Neuronal stem cell (in vitro differentiated cells): ENCODE measurements around the gene ASB5.

Experiments
- DNase-seq: peaks from one replicate; pipeline ENCODE4 v3.0.0-alpha.2; 2013; ENCODE audit warnings: low spot score
- H2AFZ ChIP-seq: one replicate; pipeline ENCODE4 v1.6.1; 2013; ENCODE audit warnings: mild to moderate bottlenecking, low read length, inconsistent platforms
- H2AK5ac ChIP-seq: 2 replicates; pipeline ENCODE4 v1.6.1; 2013; ENCODE audit warnings: low read depth, mild to moderate bottlenecking, inconsistent platforms, low read length, moderate library complexity, mixed read lengths
- H2BK120ac ChIP-seq: 2 replicates; pipeline ENCODE4 v1.6.1; 2013; ENCODE audit warnings: low read depth, mild to moderate bottlenecking, inconsistent platforms, low read length, moderate library complexity, mixed read lengths
- H2BK12ac ChIP-seq: one replicate; pipeline ENCODE4 v1.6.1; 2013; ENCODE audit warnings: low read length, inconsistent platforms
- H2BK15ac ChIP-seq: 2 replicates; pipeline ENCODE4 v1.6.1; 2013; ENCODE audit warnings: mild to moderate bottlenecking, low read length, inconsistent platforms, mixed read lengths
- H2BK5ac ChIP-seq: one replicate; pipeline ENCODE4 v1.6.1; 2013; ENCODE audit warnings: inconsistent platforms, mild to moderate bottlenecking, low read length, moderate library complexity
- H3K14ac ChIP-seq: one replicate; pipeline ENCODE4 v1.6.1; 2013; ENCODE audit warnings: low read length, inconsistent platforms
- H3K18ac ChIP-seq: 2 replicates; pipeline ENCODE4 v1.6.1; 2013; ENCODE audit warnings: low read length, inconsistent platforms
- H3K23ac ChIP-seq: 2 replicates; pipeline ENCODE4 v1.6.1; 2013; ENCODE audit warnings: low read depth, mild to moderate bottlenecking, mixed read lengths, low read length, inconsistent platforms; ENCODE audit not compliant: poor library complexity
- H3K27ac ChIP-seq: replicated peaks from 3 replicates; pipeline ENCODE4 v1.5.1; 2013; ENCODE audit warnings: low read length, inconsistent platforms
- H3K27me3 ChIP-seq, 3 experiments: 2 replicates each; pipeline ENCODE4 v1.6.1; 2013; ENCODE audit warnings: low read length in 3 of 3, mild to moderate bottlenecking in 2 of 3, inconsistent platforms in 1 of 3, low read depth in 1 of 3, mixed read lengths in 1 of 3, moderate library complexity in 1 of 3; ENCODE audit not compliant: control insufficient read depth in 3 of 3, insufficient read depth in 3 of 3
- H3K36me3 ChIP-seq, 2 donors: replicated peaks in 1 of 2; 2 replicates each; pipeline ENCODE4 v1.6.1; 2013; ENCODE audit warnings: low read length in 2 of 2; ENCODE audit not compliant: control insufficient read depth in 2 of 2, insufficient read depth in 2 of 2
- H3K4ac ChIP-seq: 2 replicates; pipeline ENCODE4 v1.6.1; 2013; ENCODE audit warnings: inconsistent platforms, mild to moderate bottlenecking, low read length, moderate library complexity
- H3K4me1 ChIP-seq, 2 donors: 1 replicate in 1 of 2; 2 replicates in 1 of 2; pipeline ENCODE4 v1.6.1; 2013; ENCODE audit warnings: low read length in 2 of 2, low read depth in 1 of 2; ENCODE audit not compliant: control insufficient read depth in 2 of 2, insufficient read depth in 1 of 2
- H3K4me2 ChIP-seq: one replicate; pipeline ENCODE4 v1.6.1; 2013; ENCODE audit warnings: mild to moderate bottlenecking, low read length, inconsistent platforms; ENCODE audit not compliant: insufficient read depth, poor library complexity, severe bottlenecking
- H3K4me3 ChIP-seq, 2 donors: 2 replicates each; pipeline ENCODE4 v1.5.1; 2013; ENCODE audit warnings: low read length in 2 of 2, mild to moderate bottlenecking in 2 of 2, inconsistent platforms in 1 of 2, moderate library complexity in 1 of 2
- H3K79me1 ChIP-seq: one replicate; pipeline ENCODE4 v1.6.1; 2013; ENCODE audit warnings: low read depth, mild to moderate bottlenecking, inconsistent platforms, low read length, moderate library complexity
- H3K9ac ChIP-seq: one replicate; pipeline ENCODE4 v1.6.1; 2013; ENCODE audit warnings: mild to moderate bottlenecking, low read depth, low read length, inconsistent platforms; ENCODE audit not compliant: poor library complexity
- H3K9me3 ChIP-seq, 2 donors: replicated peaks in 1 of 2; 2 replicates each; pipeline versions ENCODE3 to v1.6.1; 2013; ENCODE audit warnings: low read length in 2 of 2, mild to moderate bottlenecking in 2 of 2, inconsistent platforms in 1 of 2, low read depth in 1 of 2, mixed read lengths in 1 of 2, moderate library complexity in 1 of 2; ENCODE audit not compliant: control insufficient read depth in 2 of 2, insufficient read depth in 1 of 2
- H4K8ac ChIP-seq: one replicate; pipeline ENCODE4 v1.6.1; 2013; ENCODE audit warnings: low read depth, mild to moderate bottlenecking, inconsistent platforms, low read length, moderate library complexity
- H4K91ac ChIP-seq: one replicate; pipeline ENCODE4 v1.6.1; 2013; ENCODE audit warnings: low read length, low read depth, mild to moderate bottlenecking, inconsistent platforms; ENCODE audit not compliant: poor library complexity
- WGBS, 2 donors: extraction: QIAGEN DNeasy Blood & Tissue Kit; methylation state at CpG; one replicate each; pipeline ENCODE4 v1.1.7; 2013; ENCODE audit warnings: missing lambda C conversion rate in 2 of 2, mixed read lengths in 1 of 2; ENCODE audit not compliant: insufficient read length in 2 of 2, insufficient replicate concordance in 1 of 2; ENCODE audit errors: extremely low coverage in 2 of 2; 5-methylcytosine and 5-hydroxymethylcytosine counted together

ASB5 gene

GRCh38 chr4:176302283-176303275, 33.6 kb upstream of the ASB5 start:
- Histone ChIP-seq H4K8ac (no peak overlapping the region), H3K4me2 (no peak overlapping the region), H3K4me3 (no peak overlapping the region), H2BK12ac (no peak overlapping the region), H3K27ac (no peak overlapping the region), H2BK15ac (no peak overlapping the region), H4K91ac (no peak overlapping the region), H3K14ac (no peak overlapping the region), H3K18ac (no peak overlapping the region), H3K79me1 (no peaks in the 10 kb centered on the region), H2AK5ac (no peak overlapping the region), H2BK120ac (no peak overlapping the region), H2BK5ac (no peak overlapping the region), H2AFZ (no peak overlapping the region), H3K9me3 (no peaks in the 10 kb centered on the region), H3K4me1 (no peaks in the 10 kb centered on the region), H3K9ac (no peak overlapping the region), H3K23ac (no peak overlapping the region), H3K4ac (no peak overlapping the region), H3K27me3 (no peaks in the 10 kb centered on the region), H3K36me3 (no peaks in the 10 kb centered on the region)
- no peak for DNase-seq
- no CpG with 5 or more reads among the region's 2 CpGs for WGBS, 2 donors

GRCh38 chr4:176300565-176300964, 31.5 kb upstream of the ASB5 start:
- H2BK5ac ChIP-seq, result no peak overlapping the region
- no peak overlapping the region for H3K23ac ChIP-seq
- H2AK5ac ChIP-seq, result no peak overlapping the region
- H2BK15ac ChIP-seq, result no peak overlapping the region
- H3K4me1 ChIP-seq, result peaks cover 0 to 2% of the 10 kb centered on the region in 2 donors
- no peaks in the 10 kb centered on the region for H3K79me1 ChIP-seq
- H3K9me3 ChIP-seq, result no peaks in the 10 kb centered on the region
- no peaks in the 10 kb centered on the region for H3K27me3 ChIP-seq
- H2BK12ac ChIP-seq, result no peak overlapping the region
- H3K14ac ChIP-seq, result no peak overlapping the region
- H3K4me3 ChIP-seq, result no peak overlapping the region
- no peak for DNase-seq
- no peak overlapping the region for H2BK120ac ChIP-seq
- no peak overlapping the region for H3K18ac ChIP-seq
- no peak overlapping the region for H2AFZ ChIP-seq
- H3K36me3 ChIP-seq, result no peaks in the 10 kb centered on the region
- H4K8ac ChIP-seq, result no peak overlapping the region
- H4K91ac ChIP-seq, result no peak overlapping the region
- H3K27ac ChIP-seq, result no peak overlapping the region
- H3K9ac ChIP-seq, result no peak overlapping the region
- H3K4me2 ChIP-seq, result no peak overlapping the region
- H3K4ac ChIP-seq, result no peak overlapping the region

- Histone ChIP-seq H3K36me3 (no peaks in the 10 kb centered on the region), H2BK120ac (no peak overlapping the region), H3K4me1 (peaks cover 0 to 2% of the 10 kb centered on the region in 2 donors), H3K27ac (no peak overlapping the region), H3K79me1 (no peaks in the 10 kb centered on the region), H4K91ac (no peak overlapping the region), H3K23ac (no peak overlapping the region), H3K18ac (no peak overlapping the region), H3K27me3 (no peaks in the 10 kb centered on the region), H2AK5ac (no peak overlapping the region), H2BK12ac (no peak overlapping the region), H4K8ac (no peak overlapping the region), H2BK5ac (no peak overlapping the region), H3K4me2 (no peak overlapping the region), H3K14ac (no peak overlapping the region), H3K9me3 (no peaks in the 10 kb centered on the region), H2BK15ac (no peak overlapping the region), H3K4ac (no peak overlapping the region), H3K4me3 (no peak overlapping the region), H3K9ac (no peak overlapping the region), H2AFZ (no peak overlapping the region)
- WGBS, 2 donors, result no CpG with 5 or more reads among the region's 9 CpGs
- no peak for DNase-seq
Observed at GRCh38 chr4:176300036-176300435, 31.0 kb upstream of the ASB5 start.

- Histone ChIP-seq H3K4me2 (no peak overlapping the region), H3K9me3 (no peaks in the 10 kb centered on the region), H2BK5ac (no peak overlapping the region), H3K14ac (no peak overlapping the region), H2BK12ac (no peak overlapping the region), H3K79me1 (no peaks in the 10 kb centered on the region), H3K27ac (no peak overlapping the region), H4K8ac (no peak overlapping the region), H3K4me1 (peaks cover 0 to 2% of the 10 kb centered on the region in 2 donors), H2BK15ac (no peak overlapping the region), H4K91ac (no peak overlapping the region), H3K4ac (no peak overlapping the region), H3K9ac (no peak overlapping the region), H3K36me3 (no peaks in the 10 kb centered on the region), H3K27me3 (no peaks in the 10 kb centered on the region), H2AK5ac (no peak overlapping the region), H2AFZ (no peak overlapping the region), H3K18ac (no peak overlapping the region), H2BK120ac (no peak overlapping the region), H3K4me3 (no peak overlapping the region), H3K23ac (no peak overlapping the region)
- DNase-seq, result no peak
- WGBS, 2 donors, result no CpG with 5 or more reads among the region's 6 CpGs
Observed at GRCh38 chr4:176298664-176299063, 29.6 kb upstream of the ASB5 start.
